ENCODE data around the gene GOLGA8B.
"Not testable (repeated sequence)": the region's sequence is repeated elsewhere in the genome, so short reads cannot be mapped to it uniquely, and the experiment has no call there.

GOLGA8B gene, protein sequence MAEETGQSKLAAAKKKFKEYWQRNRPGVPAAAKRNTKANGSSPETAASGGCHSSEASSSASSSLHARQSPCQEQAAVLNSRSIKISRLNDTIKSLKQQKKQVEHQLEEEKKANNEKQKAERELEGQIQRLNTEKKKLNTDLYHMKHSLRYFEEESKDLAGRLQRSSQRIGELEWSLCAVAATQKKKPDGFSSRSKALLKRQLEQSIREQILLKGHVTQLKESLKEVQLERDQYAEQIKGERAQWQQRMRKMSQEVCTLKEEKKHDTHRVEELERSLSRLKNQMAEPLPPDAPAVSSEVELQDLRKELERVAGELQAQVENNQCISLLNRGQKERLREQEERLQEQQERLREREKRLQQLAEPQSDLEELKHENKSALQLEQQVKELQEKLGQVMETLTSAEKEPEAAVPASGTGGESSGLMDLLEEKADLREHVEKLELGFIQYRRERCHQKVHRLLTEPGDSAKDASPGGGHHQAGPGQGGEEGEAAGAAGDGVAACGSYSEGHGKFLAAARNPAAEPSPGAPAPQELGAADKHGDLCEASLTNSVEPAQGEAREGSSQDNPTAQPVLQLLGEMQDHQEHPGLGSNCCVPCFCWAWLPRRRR

DNA sequence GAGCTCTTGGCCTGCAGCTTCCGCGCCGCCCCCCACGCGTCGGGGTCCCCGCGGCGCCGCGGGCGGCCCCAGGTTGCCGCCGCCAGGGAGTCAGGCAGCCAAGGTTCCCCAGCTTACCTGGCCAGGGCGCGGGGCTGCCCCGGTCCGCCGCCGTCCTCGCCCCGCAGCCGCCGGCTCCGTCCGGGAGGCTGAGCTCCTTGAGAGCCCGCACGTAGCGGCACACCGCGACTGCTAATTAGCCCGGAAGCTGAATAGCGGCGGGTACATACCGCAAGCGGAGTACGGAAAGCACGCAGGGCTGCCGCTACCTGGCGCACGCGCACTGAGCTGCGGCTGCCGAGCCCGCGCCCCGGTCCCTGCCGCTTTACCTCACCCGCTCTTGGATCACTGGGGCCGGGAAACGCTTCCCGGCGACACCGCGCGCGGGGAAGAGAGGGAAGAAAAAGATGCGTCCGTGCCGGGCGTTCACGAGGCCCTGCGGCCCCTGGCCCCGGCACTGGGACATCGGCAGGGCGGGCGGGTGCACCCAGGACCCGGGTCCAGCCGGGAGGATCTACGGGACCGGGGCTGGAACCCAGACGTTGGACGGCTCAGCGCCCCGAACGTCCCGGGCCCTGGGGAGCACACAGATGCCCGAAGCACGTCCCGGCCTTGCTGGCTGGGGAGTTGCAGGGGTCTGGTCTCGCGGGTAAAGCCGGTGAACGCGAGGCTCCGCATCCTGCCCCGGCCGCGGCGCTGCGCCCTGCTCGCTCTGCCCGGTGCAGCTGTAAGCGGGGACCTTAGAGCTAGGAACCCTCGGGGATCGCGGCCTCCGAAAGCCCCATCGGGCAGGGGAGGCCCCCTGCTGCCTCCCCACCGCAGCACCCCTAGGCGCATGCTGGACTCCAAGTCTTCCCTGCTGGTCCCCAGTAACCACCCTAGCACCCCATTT is at the start of gene GOLGA8B:
GOLGA8B (minus strand) TSS at position 253 of the 931 bp plus-strand sequence. CDS start 47,739 bp downstream, outside the sequence.
- H3K4me1 ChIP-seq (ENCODE audit: control insufficient read depth in 2 of 2, insufficient read depth in 2 of 2, low read length in 2 of 2), result peaks cover 3 to 5% of the 10 kb centered on the region in 2 donors
- no peak within 1 kb of the TSS for H3K27ac ChIP-seq (ENCODE audit: low read depth in 2 of 2, low read length in 2 of 2)
- H3K27me3 ChIP-seq (ENCODE audit: control insufficient read depth in 2 of 2, insufficient read depth in 2 of 2, low read length in 2 of 2), result peaks cover 8 to 10% of the 10 kb centered on the region in 2 donors
- H3K9me3 ChIP-seq (ENCODE audit: control insufficient read depth in 2 of 2, low read length in 2 of 2), result no peaks in the 10 kb centered on the region
- H3K4me3 ChIP-seq (ENCODE audit: low read length in 2 of 2), result peak within 1 kb of the TSS; percentile 63 to 72
- H3K36me3 ChIP-seq (ENCODE audit: control insufficient read depth in 2 of 2, insufficient read depth in 2 of 2, low read length in 2 of 2), result no peaks in the 10 kb centered on the region
- H3K9ac ChIP-seq (ENCODE audit: low read depth in 1 of 2, low read length in 2 of 2), result peak within 1 kb of the TSS in 1 of 2 donors; percentile 56

DNA sequence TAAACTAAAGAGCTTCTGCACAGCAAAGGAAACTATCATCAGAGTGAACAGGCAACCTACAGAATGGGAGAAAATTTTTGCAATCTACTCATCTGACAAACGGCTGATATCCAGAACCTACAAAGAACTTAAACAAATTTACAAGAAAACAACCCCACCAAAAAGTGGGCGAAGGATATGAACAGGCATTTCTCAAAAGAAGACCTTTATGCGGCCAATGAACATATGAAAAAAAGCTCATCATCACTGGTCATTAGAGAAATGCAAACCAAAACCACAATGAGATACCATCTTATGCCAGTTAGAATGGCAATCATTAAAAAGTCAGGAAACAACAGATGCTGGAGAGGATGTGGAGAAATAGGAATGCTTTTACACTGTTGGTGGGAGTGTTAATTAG is 49.7 kb upstream of the GOLGA8B start:
- H3K9ac ChIP-seq (ENCODE audit: low read depth in 1 of 2, low read length in 2 of 2); H3K27me3 ChIP-seq (ENCODE audit: control insufficient read depth in 2 of 2, insufficient read depth in 2 of 2, low read length in 2 of 2); H3K4me3 ChIP-seq (ENCODE audit: low read length in 2 of 2); H3K27ac ChIP-seq (ENCODE audit: low read depth in 2 of 2, low read length in 2 of 2); H3K4me1 ChIP-seq (ENCODE audit: control insufficient read depth in 2 of 2, insufficient read depth in 2 of 2, low read length in 2 of 2); H3K36me3 ChIP-seq (ENCODE audit: control insufficient read depth in 2 of 2, insufficient read depth in 2 of 2, low read length in 2 of 2); H3K9me3 ChIP-seq (ENCODE audit: control insufficient read depth in 2 of 2, low read length in 2 of 2): not testable (repeated sequence)

DNA sequence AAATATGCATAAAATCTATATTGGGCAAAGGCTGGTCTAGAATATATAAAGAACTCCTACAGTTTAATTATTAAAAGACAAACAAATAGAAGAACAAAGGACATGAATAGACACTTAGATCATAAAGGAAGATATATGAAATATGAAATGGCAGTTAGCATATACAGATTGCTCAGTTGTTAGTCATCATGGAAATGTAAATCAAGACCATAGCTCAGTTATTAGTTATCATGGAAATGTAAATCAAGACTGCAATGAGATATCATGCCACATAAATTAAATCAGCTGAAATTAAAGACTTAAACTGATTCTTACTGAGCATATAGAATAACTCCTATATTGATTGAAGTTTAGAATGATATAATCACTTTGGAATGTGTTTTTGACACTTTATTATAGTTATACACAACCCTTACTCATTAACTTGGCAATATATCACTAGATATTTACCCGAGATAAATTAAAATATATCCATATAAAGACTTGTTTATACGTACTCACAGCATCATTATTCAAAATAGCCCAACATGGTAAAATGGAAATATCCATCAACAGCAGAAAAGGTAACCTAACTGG is 45.2 kb upstream of the GOLGA8B start:
- no peaks in the 10 kb centered on the region for H3K27me3 ChIP-seq (ENCODE audit: control insufficient read depth in 2 of 2, insufficient read depth in 2 of 2, low read length in 2 of 2)
- no peak overlapping the region for H3K27ac ChIP-seq (ENCODE audit: low read depth in 2 of 2, low read length in 2 of 2)
- H3K36me3 ChIP-seq (ENCODE audit: control insufficient read depth in 2 of 2, insufficient read depth in 2 of 2, low read length in 2 of 2), result no peaks in the 10 kb centered on the region
- H3K9ac ChIP-seq (ENCODE audit: low read depth in 1 of 2, low read length in 2 of 2), result no peak overlapping the region
- no peaks in the 10 kb centered on the region for H3K9me3 ChIP-seq (ENCODE audit: control insufficient read depth in 2 of 2, low read length in 2 of 2)
- no peak overlapping the region for H3K4me3 ChIP-seq (ENCODE audit: low read length in 2 of 2)
- no peaks in the 10 kb centered on the region for H3K4me1 ChIP-seq (ENCODE audit: control insufficient read depth in 2 of 2, insufficient read depth in 2 of 2, low read length in 2 of 2)

DNA sequence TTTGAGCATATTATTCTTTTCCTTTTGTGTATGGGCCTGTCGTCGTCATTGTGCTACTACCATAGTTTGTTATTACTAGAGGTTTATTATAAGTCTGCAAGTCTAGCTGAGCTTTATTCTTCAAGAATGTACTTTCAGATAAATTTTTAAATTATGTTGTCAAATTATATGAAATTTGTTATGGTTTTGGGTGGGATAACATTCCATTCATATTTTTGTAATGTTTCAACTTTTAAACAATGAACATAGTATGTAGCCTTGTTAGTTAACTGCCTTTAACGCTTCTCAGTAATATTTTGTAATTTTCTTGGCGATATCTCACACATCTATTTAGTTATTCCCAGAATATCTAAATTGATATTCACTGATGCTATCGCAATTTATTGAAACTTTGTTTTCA is 41.6 kb upstream of the GOLGA8B start:
- no peak overlapping the region for H3K27ac ChIP-seq (ENCODE audit: low read depth in 2 of 2, low read length in 2 of 2)
- H3K9ac ChIP-seq (ENCODE audit: low read depth in 1 of 2, low read length in 2 of 2), result no peak overlapping the region
- no peak overlapping the region for H3K4me3 ChIP-seq (ENCODE audit: low read length in 2 of 2)
- H3K27me3 ChIP-seq (ENCODE audit: control insufficient read depth in 2 of 2, insufficient read depth in 2 of 2, low read length in 2 of 2), result no peaks in the 10 kb centered on the region
- no peaks in the 10 kb centered on the region for H3K4me1 ChIP-seq (ENCODE audit: control insufficient read depth in 2 of 2, insufficient read depth in 2 of 2, low read length in 2 of 2)
- H3K36me3 ChIP-seq (ENCODE audit: control insufficient read depth in 2 of 2, insufficient read depth in 2 of 2, low read length in 2 of 2), result no peaks in the 10 kb centered on the region
- no peaks in the 10 kb centered on the region for H3K9me3 ChIP-seq (ENCODE audit: control insufficient read depth in 2 of 2, low read length in 2 of 2)

DNA sequence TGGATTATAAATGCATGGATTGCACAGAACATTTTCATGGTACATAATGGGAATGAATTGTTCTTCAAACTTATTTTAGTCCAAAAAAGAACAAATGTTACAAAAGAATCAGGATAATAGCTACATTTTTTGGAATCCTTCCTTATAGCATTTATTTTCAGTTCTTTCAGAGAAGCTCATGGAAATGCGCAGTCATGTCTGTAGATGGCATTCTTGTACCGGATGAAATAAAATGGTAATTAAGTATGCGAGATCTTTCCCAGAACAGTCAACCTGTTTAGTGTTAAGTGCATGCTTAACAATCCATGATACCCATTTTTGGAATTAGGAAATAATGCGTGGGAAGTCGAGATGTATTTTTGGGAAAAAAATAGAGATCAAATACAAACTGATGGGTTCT is 38.2 kb upstream of the GOLGA8B start:
- no peak overlapping the region for H3K27ac ChIP-seq (ENCODE audit: low read depth in 2 of 2, low read length in 2 of 2)

DNA sequence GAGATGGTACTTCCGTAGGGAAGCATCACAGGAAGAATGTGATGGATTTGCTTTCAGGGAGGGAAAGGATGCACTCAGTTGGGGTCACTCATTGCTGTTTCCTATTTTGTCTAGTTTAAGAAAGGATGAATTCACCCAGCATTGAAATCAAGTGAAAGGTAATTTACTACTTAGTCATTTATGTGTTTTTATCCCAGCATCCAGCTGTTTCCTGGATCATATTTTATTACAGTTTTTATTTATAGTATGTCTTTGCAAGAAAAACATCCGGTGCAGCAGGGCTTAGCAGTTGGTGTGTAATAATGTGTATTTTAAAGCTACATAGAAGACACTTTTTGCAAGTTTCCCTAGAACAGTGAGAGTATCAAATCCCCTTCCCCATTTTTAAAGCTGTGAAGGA is 37.4 kb upstream of the GOLGA8B start:
- Histone ChIP-seq H3K27ac (ENCODE audit: low read depth in 2 of 2, low read length in 2 of 2) (no peak overlapping the region), H3K27me3 (ENCODE audit: control insufficient read depth in 2 of 2, insufficient read depth in 2 of 2, low read length in 2 of 2) (no peaks in the 10 kb centered on the region), H3K36me3 (ENCODE audit: control insufficient read depth in 2 of 2, insufficient read depth in 2 of 2, low read length in 2 of 2) (no peaks in the 10 kb centered on the region), H3K4me1 (ENCODE audit: control insufficient read depth in 2 of 2, insufficient read depth in 2 of 2, low read length in 2 of 2) (no peaks in the 10 kb centered on the region), H3K4me3 (ENCODE audit: low read length in 2 of 2) (no peak overlapping the region), H3K9ac (ENCODE audit: low read depth in 1 of 2, low read length in 2 of 2) (no peak overlapping the region), H3K9me3 (ENCODE audit: control insufficient read depth in 2 of 2, low read length in 2 of 2) (no peaks in the 10 kb centered on the region)

More for the DNA sequence above, 38.2 kb upstream of the GOLGA8B start:
- no peak overlapping the region for H3K9ac ChIP-seq (ENCODE audit: low read depth in 1 of 2, low read length in 2 of 2)
- H3K4me1 ChIP-seq (ENCODE audit: control insufficient read depth in 2 of 2, insufficient read depth in 2 of 2, low read length in 2 of 2), result no peaks in the 10 kb centered on the region
- H3K9me3 ChIP-seq (ENCODE audit: control insufficient read depth in 2 of 2, low read length in 2 of 2), result no peaks in the 10 kb centered on the region
- H3K27me3 ChIP-seq (ENCODE audit: control insufficient read depth in 2 of 2, insufficient read depth in 2 of 2, low read length in 2 of 2), result no peaks in the 10 kb centered on the region
- no peak overlapping the region for H3K4me3 ChIP-seq (ENCODE audit: low read length in 2 of 2)
- no peaks in the 10 kb centered on the region for H3K36me3 ChIP-seq (ENCODE audit: control insufficient read depth in 2 of 2, insufficient read depth in 2 of 2, low read length in 2 of 2)

DNA sequence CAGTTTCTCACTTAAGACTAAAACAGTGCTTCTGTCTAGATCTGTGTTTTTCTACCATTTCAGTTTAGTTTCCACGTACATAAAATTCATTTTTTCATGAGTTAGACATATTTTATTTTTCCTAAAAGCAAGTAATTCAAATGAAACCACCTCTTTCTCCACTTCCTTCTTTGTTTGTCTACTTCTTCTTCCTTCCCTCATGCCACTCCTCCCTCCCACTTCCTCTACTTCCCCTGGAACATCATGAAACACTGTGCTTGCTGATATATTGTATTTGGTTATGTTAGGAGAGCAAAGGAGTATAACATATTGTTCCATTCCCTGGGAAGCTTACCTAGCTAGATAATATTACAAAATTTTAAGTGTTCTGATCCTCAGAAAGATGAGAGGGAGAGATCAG is 36.7 kb upstream of the GOLGA8B start:
- Histone ChIP-seq H3K4me1 (ENCODE audit: control insufficient read depth in 2 of 2, insufficient read depth in 2 of 2, low read length in 2 of 2) (no peaks in the 10 kb centered on the region), H3K27me3 (ENCODE audit: control insufficient read depth in 2 of 2, insufficient read depth in 2 of 2, low read length in 2 of 2) (no peaks in the 10 kb centered on the region), H3K9me3 (ENCODE audit: control insufficient read depth in 2 of 2, low read length in 2 of 2) (no peaks in the 10 kb centered on the region), H3K36me3 (ENCODE audit: control insufficient read depth in 2 of 2, insufficient read depth in 2 of 2, low read length in 2 of 2) (no peaks in the 10 kb centered on the region), H3K9ac (ENCODE audit: low read depth in 1 of 2, low read length in 2 of 2) (no peak overlapping the region), H3K4me3 (ENCODE audit: low read length in 2 of 2) (no peak overlapping the region), H3K27ac (ENCODE audit: low read depth in 2 of 2, low read length in 2 of 2) (no peak overlapping the region)

DNA sequence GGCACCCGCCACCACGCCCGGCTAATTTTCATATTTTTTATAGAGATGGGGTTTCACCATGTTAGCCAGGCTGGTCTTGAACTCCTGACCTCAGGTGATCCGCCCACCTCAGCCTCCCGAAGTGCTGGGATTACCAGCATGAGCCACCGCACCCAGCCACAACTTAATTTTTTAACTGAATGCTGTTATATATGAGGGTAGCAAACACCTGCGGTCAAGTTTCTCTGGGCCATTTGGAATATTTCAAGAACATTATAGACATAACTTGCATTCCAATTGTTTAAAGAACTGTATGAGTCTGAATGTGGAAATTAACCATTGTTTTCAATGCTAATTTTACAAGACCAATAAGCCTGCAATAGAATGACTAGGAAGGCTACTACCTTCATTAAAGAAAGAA is 35.7 kb upstream of the GOLGA8B start:
- Histone ChIP-seq H3K27me3 (ENCODE audit: control insufficient read depth in 2 of 2, insufficient read depth in 2 of 2, low read length in 2 of 2) (no peaks in the 10 kb centered on the region), H3K9me3 (ENCODE audit: control insufficient read depth in 2 of 2, low read length in 2 of 2) (no peaks in the 10 kb centered on the region), H3K4me3 (ENCODE audit: low read length in 2 of 2) (no peak overlapping the region), H3K27ac (ENCODE audit: low read depth in 2 of 2, low read length in 2 of 2) (no peak overlapping the region), H3K9ac (ENCODE audit: low read depth in 1 of 2, low read length in 2 of 2) (no peak overlapping the region), H3K4me1 (ENCODE audit: control insufficient read depth in 2 of 2, insufficient read depth in 2 of 2, low read length in 2 of 2) (no peaks in the 10 kb centered on the region), H3K36me3 (ENCODE audit: control insufficient read depth in 2 of 2, insufficient read depth in 2 of 2, low read length in 2 of 2) (no peaks in the 10 kb centered on the region)

DNA sequence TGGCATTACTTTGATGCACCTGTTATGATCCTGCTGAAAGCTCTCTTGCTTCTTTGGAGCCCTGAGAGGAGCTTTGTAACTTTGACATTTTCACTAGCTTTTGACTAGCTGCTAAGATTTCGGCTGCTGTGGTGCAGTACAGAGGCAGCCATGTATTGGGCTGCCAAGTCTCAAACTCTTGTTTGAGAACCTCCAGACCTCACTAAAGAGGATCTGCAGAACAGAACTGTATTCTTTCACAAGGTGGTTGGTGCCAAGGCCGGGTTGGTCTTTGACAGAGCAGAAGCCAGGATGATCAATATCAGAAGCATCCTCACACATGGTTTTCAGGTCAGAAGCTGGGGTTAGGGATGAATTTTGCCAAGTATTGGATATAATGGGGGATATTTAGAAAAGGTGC is 34.6 kb upstream of the GOLGA8B start:
- Histone ChIP-seq H3K27me3 (ENCODE audit: control insufficient read depth in 2 of 2, insufficient read depth in 2 of 2, low read length in 2 of 2) (no peaks in the 10 kb centered on the region), H3K27ac (ENCODE audit: low read depth in 2 of 2, low read length in 2 of 2) (no peak overlapping the region), H3K9ac (ENCODE audit: low read depth in 1 of 2, low read length in 2 of 2) (no peak overlapping the region), H3K9me3 (ENCODE audit: control insufficient read depth in 2 of 2, low read length in 2 of 2) (no peaks in the 10 kb centered on the region), H3K4me3 (ENCODE audit: low read length in 2 of 2) (no peak overlapping the region), H3K36me3 (ENCODE audit: control insufficient read depth in 2 of 2, insufficient read depth in 2 of 2, low read length in 2 of 2) (no peaks in the 10 kb centered on the region), H3K4me1 (ENCODE audit: control insufficient read depth in 2 of 2, insufficient read depth in 2 of 2, low read length in 2 of 2) (no peaks in the 10 kb centered on the region)
